ENCODE measurements around the gene TMED9. TPM values are rescaled to one million over a fixed set of nuclear protein-coding genes. Genes with fewer than 3 reads are reported as not detected.

Gene TMED9
- total and polyA plus RNA-seq, 8 donors: 99.1 to 167 (median 112) TPM

DNA sequence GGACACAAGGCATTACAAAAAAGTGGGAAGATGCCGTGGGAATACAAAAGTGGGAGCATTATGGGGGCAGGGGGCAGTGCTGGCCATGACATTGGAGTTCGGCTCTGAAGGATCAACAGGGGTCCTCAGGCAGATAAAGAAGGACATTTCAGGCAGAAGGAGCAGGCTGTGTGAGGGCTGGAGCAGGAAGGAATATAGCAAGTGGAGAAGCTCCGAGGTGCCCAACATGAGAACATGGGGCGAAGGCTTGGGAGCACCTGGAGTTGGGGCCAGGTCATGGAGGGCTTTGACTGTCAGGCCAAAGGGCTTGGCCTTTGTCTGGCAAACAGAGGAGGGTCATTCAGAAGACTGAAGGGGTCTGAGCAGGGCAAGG is 10.4 kb downstream of the TMED9 start:
- DNase-seq (peak in 1 of 6 donors; percentile 24), FAIRE-seq (no peak), ATAC-seq (no peak)
- no peak overlapping the region for H3K4me3 ChIP-seq
- WGBS, 2 donors: 76 to 86% methylated on average over 4 of the region's 4 CpGs
- H3K9me3 ChIP-seq: no peaks in the 10 kb centered on the region
- peaks cover 0 to 17% (median 0%) of the 10 kb centered on the region in 3 donors for H3K4me1 ChIP-seq
- no peak overlapping the region for H3K27ac ChIP-seq
- no peak for TF ChIP-seq CTCF (IDR thresholded peaks at IDR 0.05)
- intact Hi-C loops (cut with DNase I): no loop called here
- H3K36me3 ChIP-seq: no peaks in the 10 kb centered on the region
- H3K27me3 ChIP-seq: no peaks in the 10 kb centered on the region

DNA sequence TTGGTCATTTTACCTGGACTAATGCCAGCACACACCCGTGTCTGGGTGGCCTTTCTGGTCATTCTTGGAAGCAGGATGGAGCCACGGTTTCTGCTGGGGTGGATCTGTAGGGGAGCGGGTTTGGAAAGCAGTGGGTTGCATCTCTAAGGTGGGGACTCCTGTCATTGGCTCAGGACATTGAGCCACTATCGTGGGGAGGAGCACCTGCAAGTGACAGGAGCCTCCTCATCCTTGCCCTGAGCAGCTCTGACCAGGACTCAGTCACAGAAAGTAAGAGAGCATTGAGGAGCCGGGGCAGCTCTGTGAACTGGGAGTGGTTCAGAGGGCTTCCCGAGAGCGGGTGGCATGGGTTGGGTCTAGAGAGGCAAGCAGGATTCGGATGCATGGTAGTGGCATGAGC is 11.6 kb downstream of the TMED9 start:
- intact Hi-C loops (cut with DNase I): no loop called here
- ATAC-seq: no peak
- H3K27ac ChIP-seq: no peak overlapping the region

DNA sequence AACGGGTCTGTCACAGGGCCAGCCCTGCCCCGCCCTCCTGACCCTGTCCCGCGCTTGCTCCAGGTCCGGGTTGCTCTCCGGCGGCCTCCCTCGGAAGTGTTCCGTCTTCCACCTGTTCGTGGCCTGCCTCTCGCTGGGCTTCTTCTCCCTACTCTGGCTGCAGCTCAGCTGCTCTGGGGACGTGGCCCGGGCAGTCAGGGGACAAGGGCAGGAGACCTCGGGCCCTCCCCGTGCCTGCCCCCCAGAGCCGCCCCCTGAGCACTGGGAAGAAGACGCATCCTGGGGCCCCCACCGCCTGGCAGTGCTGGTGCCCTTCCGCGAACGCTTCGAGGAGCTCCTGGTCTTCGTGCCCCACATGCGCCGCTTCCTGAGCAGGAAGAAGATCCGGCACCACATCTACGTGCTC is 12.1 kb downstream of the TMED9 start:
- DNase-seq: peak in 1 of 6 donors; percentile 68
- no peaks in the 10 kb centered on the region for H3K36me3 ChIP-seq
- H3K4me1 ChIP-seq: peaks cover 0 to 11% (median 0%) of the 10 kb centered on the region in 3 donors
- ATAC-seq: no peak
- 89 to 91% methylated on average over 27 of the region's 27 CpGs for WGBS, 2 donors
- no peaks in the 10 kb centered on the region for H3K27me3 ChIP-seq
- FAIRE-seq: no peak
- no peak for TF ChIP-seq CTCF (IDR thresholded peaks at IDR 0.05)
- intact Hi-C loops (cut with DNase I): no loop called here
- H3K4me3 ChIP-seq: no peak overlapping the region
- no peaks in the 10 kb centered on the region for H3K9me3 ChIP-seq
- no peak overlapping the region for H3K27ac ChIP-seq

More for the DNA sequence above, 11.6 kb downstream of the TMED9 start:
- H3K4me3 ChIP-seq: no peak overlapping the region
- FAIRE-seq (no peak), DNase-seq (peak in 1 of 6 donors; percentile 21)
- H3K9me3 ChIP-seq: no peaks in the 10 kb centered on the region
- no peaks in the 10 kb centered on the region for H3K36me3 ChIP-seq
- TF ChIP-seq CTCF (IDR thresholded peaks at IDR 0.05): no peak
- peaks cover 0 to 15% (median 0%) of the 10 kb centered on the region in 3 donors for H3K4me1 ChIP-seq
- H3K27me3 ChIP-seq: no peaks in the 10 kb centered on the region
- WGBS, 2 donors: 65 to 70% methylated on average over 8 of the region's 8 CpGs

DNA sequence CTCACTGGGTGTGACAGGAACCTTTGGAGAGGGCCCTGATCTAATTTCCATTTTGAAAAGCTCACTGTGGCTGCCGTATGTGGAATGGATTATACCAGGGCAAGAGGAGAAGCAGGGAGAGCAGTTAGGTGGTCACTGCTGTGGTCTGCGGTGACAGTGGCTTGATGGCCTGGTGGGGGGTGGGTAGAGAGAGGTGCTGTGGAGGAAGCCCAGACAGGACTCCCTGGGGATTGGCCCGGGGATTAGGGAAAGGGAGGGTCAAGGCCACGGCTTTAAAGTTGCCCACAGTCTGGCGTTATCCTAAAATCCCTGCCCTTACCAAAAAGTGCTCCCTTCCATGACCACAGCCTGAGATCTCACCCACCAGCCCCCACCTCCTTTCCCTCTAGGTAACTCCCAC is 12.7 kb downstream of the TMED9 start:
- Histone ChIP-seq H3K36me3 (no peaks in the 10 kb centered on the region), H3K27ac (no peak overlapping the region), H3K9me3 (no peaks in the 10 kb centered on the region), H3K4me1 (peaks cover 0 to 11% (median 0%) of the 10 kb centered on the region in 3 donors), H3K27me3 (no peaks in the 10 kb centered on the region), H3K4me3 (no peak overlapping the region)
- no peak for TF ChIP-seq CTCF (IDR thresholded peaks at IDR 0.05)
- peak in 1 of 6 donors; percentile 28 for DNase-seq
- WGBS, 2 donors: 76 to 82% methylated on average over 5 of the region's 5 CpGs
- no peak for ATAC-seq
- intact Hi-C loops (cut with DNase I): no loop called here
- FAIRE-seq: no peak

GRCh38 chr5:177605078-177605477 is 13.1 kb downstream of the TMED9 start:
- intact Hi-C loops (cut with DNase I): no loop called here

More at GRCh38 chr5:177605078-177605477, 13.1 kb downstream of the TMED9 start:
- DNase-seq (no peak), ATAC-seq (no peak), FAIRE-seq (no peak)
- H3K4me1 ChIP-seq: peaks cover 0 to 11% (median 0%) of the 10 kb centered on the region in 3 donors
- H3K27me3 ChIP-seq: no peaks in the 10 kb centered on the region
- H3K9me3 ChIP-seq: no peaks in the 10 kb centered on the region
- H3K4me3 ChIP-seq: no peak overlapping the region
- H3K36me3 ChIP-seq: no peaks in the 10 kb centered on the region
- 83 to 93% methylated on average over 5 of the region's 5 CpGs for WGBS, 2 donors
- H3K27ac ChIP-seq: no peak overlapping the region
- no peak for TF ChIP-seq CTCF (IDR thresholded peaks at IDR 0.05)
